Thoracic aorta (tissue), 2 donors: ENCODE measurements around the gene ZNF592. TPM values are rescaled to one million over a fixed set of nuclear protein-coding genes. Genes with fewer than 3 reads are reported as not detected.

ENCODE experiments used
- ATAC-seq: fragments of 150-250 bp; one replicate; pipeline ENCODE4 v1.8.0; 2017; ENCODE audit warnings: low read depth; ENCODE audit not compliant: insufficient number of reproducible peaks, low FRiP score
- DNase-seq: peaks from one replicate; pipeline ENCODE4 v3.0.0-alpha.2; 2020; ENCODE audit warnings: low spot score
- H3K27ac ChIP-seq, 2 donors: fragments of 200-600 bp; sonication (generic); 1 replicate in 1 of 2; 2 replicates in 1 of 2; pipeline ENCODE4 v1.5.1; 2016; ENCODE audit warnings: mild to moderate bottlenecking in 2 of 2, moderate library complexity in 2 of 2
- H3K27me3 ChIP-seq: fragments of 200-600 bp; sonication (generic); replicated peaks from 2 replicates; pipeline ENCODE4 v1.6.0; 2016; ENCODE audit warnings: mild to moderate bottlenecking; ENCODE audit not compliant: insufficient read depth
- H3K36me3 ChIP-seq: fragments of 200-600 bp; sonication (generic); one replicate; pipeline ENCODE4 v1.5.1; 2016
- H3K4me1 ChIP-seq, 2 donors: fragments of 200-600 bp; sonication (generic); 1 replicate in 1 of 2; 2 replicates in 1 of 2; pipeline versions ENCODE4 v1.5.1 to v1.6.0; 2016; ENCODE audit warnings: low read depth in 2 of 2, mild to moderate bottlenecking in 1 of 2; ENCODE audit not compliant: control insufficient read depth in 1 of 2
- H3K4me3 ChIP-seq: fragments of 200-600 bp; sonication (generic); 2 replicates; pipeline ENCODE4 v1.5.1; 2016; ENCODE audit warnings: mild to moderate bottlenecking
- H3K9me3 ChIP-seq: fragments of 200-600 bp; sonication (generic); 2 replicates; pipeline ENCODE4 v1.5.1; 2016
- total RNA-seq, 2 donors: library from RNA; depleted of rRNA; stranded (reverse); fragments of >200 nt; gene quantifications; one replicate each; pipeline versions ENCODE4 v1.1.0 to v1.2.3, GENCODE V29; 2016
- TF ChIP-seq, protein P1 (sequence below): fragments of 200-600 bp; sonication (generic); IDR thresholded peaks from one replicate; pipeline ENCODE4 v1.5.1; 2019; ENCODE audit warnings: antibody characterized with exemption

Gene ZNF592
- total RNA-seq, 2 donors from 2014 or later: 24.4 to 26.7 TPM

DNA sequence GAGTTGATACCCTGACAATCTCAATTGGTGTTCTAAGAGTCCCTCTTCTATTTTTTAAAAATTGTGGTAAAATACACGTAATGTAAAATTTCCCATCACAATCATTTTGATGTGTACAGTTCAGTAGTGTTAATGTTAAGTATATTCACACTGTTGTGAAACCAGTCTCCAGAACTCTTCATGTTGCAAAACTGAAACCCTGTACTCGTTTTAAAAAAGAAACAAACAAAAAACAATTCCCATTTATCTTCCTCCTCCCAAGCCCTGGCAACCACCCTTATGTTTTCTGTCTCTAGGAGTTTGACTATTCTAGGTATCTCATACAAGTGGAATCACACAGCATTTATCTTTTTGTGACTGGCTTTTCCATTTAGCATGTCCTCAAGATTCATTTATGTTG, 40.1 kb downstream of the ZNF592 start:
- no peak for DNase-seq
- Histone ChIP-seq H3K4me3 (no peak overlapping the region), H3K9me3 (no peaks in the 10 kb centered on the region), H3K36me3 (peaks cover 38% of the 10 kb centered on the region), H3K4me1 (peaks cover 11 to 36% of the 10 kb centered on the region in 2 donors), H3K27me3 (no peaks in the 10 kb centered on the region), H3K27ac (no peak overlapping the region)
- no peak for ATAC-seq
- TF ChIP-seq, protein P1, sequence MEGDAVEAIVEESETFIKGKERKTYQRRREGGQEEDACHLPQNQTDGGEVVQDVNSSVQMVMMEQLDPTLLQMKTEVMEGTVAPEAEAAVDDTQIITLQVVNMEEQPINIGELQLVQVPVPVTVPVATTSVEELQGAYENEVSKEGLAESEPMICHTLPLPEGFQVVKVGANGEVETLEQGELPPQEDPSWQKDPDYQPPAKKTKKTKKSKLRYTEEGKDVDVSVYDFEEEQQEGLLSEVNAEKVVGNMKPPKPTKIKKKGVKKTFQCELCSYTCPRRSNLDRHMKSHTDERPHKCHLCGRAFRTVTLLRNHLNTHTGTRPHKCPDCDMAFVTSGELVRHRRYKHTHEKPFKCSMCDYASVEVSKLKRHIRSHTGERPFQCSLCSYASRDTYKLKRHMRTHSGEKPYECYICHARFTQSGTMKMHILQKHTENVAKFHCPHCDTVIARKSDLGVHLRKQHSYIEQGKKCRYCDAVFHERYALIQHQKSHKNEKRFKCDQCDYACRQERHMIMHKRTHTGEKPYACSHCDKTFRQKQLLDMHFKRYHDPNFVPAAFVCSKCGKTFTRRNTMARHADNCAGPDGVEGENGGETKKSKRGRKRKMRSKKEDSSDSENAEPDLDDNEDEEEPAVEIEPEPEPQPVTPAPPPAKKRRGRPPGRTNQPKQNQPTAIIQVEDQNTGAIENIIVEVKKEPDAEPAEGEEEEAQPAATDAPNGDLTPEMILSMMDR: no peak

DNA sequence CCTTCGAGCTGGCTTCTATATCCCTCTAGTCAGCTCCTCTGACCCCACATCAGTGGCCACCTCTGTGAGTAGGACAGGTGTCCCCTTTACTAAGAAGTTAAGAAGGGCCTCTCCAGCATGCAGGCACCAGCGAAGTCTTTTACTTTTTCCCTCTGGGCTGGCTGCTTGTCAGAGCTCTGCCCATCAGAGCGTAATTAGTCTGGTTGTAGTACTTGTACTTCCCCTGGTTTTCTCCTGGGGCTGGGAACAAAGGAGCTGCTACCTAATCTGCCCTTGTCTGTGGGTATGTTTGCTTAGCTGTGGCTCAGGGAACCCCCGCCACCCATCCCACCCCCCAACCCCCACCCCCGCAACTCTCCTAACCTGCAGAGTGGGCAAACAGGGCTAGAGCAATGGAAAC, 41.4 kb downstream of the ZNF592 start:
- Histone ChIP-seq H3K4me3 (no peak overlapping the region), H3K27me3 (no peaks in the 10 kb centered on the region), H3K36me3 (peaks cover 32% of the 10 kb centered on the region), H3K4me1 (peaks cover 11 to 33% of the 10 kb centered on the region in 2 donors), H3K9me3 (no peaks in the 10 kb centered on the region), H3K27ac (no peak overlapping the region)
- TF ChIP-seq, protein P1: no peak
- ATAC-seq (no peak), DNase-seq (no peak)

DNA sequence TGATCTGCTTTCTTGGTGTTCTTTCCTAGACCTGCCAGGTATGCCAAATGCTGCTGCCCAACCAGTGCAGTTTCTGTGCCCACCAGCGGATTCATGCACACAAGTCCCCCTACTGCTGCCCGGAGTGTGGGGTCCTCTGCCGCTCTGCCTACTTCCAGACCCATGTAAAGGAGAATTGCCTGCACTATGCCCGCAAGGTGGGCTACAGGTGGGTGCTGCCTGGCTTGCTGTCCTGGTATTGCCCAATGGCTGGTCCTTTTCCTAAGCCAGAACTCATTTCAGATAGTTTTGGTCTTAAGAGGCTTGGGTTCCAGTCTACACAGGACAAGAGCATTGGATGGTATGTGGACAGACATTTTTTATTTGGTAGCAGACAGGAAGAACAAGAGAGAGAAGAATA, 42.3 kb downstream of the ZNF592 start:
- TF ChIP-seq, protein P1: no peak
- peaks cover 34% of the 10 kb centered on the region for H3K36me3 ChIP-seq
- no peak for ATAC-seq

DNA sequence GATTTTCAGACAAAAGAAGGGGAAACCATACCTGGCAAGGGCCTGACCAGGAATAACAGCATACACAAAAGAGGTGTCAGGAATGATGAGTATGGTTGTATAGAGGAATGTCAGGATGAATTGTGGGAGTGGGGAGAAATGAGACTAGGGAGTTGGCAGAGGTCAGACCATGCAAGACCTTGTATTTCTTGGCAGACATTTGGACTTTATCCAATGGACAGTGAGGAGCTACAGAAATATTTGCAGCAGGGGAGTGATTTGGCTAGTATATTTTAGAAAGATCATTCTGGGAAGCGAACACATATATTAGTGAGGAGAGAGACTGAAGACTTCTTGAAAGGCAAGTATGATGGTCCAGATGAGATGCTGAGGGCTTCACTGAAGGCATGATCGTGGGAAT, 43.4 kb downstream of the ZNF592 start:
- Histone ChIP-seq H3K27ac (no peak overlapping the region), H3K4me1 (peaks cover 0 to 14% of the 10 kb centered on the region in 2 donors), H3K36me3 (peaks cover 37% of the 10 kb centered on the region), H3K9me3 (no peaks in the 10 kb centered on the region), H3K4me3 (no peak overlapping the region), H3K27me3 (no peaks in the 10 kb centered on the region)
- ATAC-seq (no peak), DNase-seq (no peak)
- TF ChIP-seq, protein P1: no peak

More for the DNA sequence above, 42.3 kb downstream of the ZNF592 start:
- Histone ChIP-seq H3K4me3 (no peak overlapping the region), H3K4me1 (peaks cover 5 to 24% of the 10 kb centered on the region in 2 donors), H3K27me3 (no peaks in the 10 kb centered on the region), H3K9me3 (no peaks in the 10 kb centered on the region), H3K27ac (no peak overlapping the region)
- no peak for DNase-seq

DNA sequence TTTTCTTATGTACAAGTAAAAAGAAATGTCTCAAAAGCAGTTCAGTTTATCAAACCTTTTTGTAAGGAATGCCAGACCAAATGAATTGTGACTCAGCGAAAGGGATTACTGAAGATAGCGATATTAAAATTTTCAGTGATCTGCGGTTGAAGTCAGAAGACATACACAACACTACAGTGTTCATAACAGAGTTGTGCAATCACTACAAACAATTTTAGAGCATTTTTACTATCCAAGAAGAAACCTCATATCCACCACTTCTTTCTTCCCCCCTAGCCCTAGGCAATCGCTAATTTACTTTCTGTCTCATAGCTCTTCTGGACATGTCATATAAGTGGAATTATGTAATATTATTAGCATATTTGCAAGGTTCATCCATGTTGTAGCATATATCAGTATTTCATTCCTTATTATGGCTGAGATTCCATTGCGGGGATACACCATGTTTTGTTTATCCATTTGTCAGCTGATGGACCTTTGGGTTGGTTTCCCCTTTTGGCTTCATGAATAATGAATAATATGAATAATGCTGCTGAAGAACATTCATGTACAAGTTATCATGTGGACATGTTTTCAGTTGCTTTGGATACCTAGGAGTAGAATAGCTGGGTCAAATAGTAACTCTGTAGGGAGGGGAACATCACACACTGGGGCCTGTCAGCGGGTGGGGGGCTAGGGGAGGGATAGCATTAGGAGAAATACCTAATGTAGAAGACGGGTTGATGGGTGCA, 45.2 kb downstream of the ZNF592 start:
- Histone ChIP-seq H3K4me3 (no peak overlapping the region), H3K4me1 (no peaks in the 10 kb centered on the region), H3K36me3 (peaks cover 52% of the 10 kb centered on the region), H3K27me3 (no peaks in the 10 kb centered on the region), H3K27ac (no peak overlapping the region), H3K9me3 (no peaks in the 10 kb centered on the region)
- TF ChIP-seq, protein P1: no peak
- DNase-seq (no peak), ATAC-seq (no peak)
